Fibroblast of the aortic adventitia (primary cell): Measurements from ENCODE around the gene CPT1B. TPM values are rescaled to one million over a fixed set of nuclear protein-coding genes. Genes with fewer than 3 reads are reported as not detected.

Experiments
- DNase-seq: peaks from one replicate; pipeline ENCODE4 v3.0.0-alpha.2; 2010; ENCODE audit warnings: low read depth
- H3K4me3 ChIP-seq: 2 replicates; pipeline ENCODE4 v1.5.1; 2011; ENCODE audit warnings: low read depth, mild to moderate bottlenecking, control low read depth, low read length, moderate library complexity
- CTCF ChIP-seq: IDR thresholded peaks from 2 replicates; pipeline ENCODE4 v1.5.1; 2011; ENCODE audit warnings: mild to moderate bottlenecking, low read length, control low read depth, inconsistent platforms; ENCODE audit not compliant: insufficient read depth
- total RNA-seq: library from RNA; depleted of rRNA; stranded (reverse); fragments of >200 nt; gene quantifications from 2 replicates; pipeline ENCODE4 v1.2.3, GENCODE V29; 2012; ENCODE audit warnings: low replicate concordance

Gene CPT1B
- total RNA-seq, 1 donor, result 1.1 TPM

GRCh38 chr22:50519151-50519550 is 59.1 kb downstream of the CPT1B start:
- DNase-seq, result no peak
- no peak for TF ChIP-seq CTCF
- no peak overlapping the region for H3K4me3 ChIP-seq

Other genes starting within 250 kb of the CPT1B start
- gene PPP6R2, start 235.1 kb downstream of the CPT1B start, total RNA-seq, result 38.5 and 62.6 TPM in 2 replicates
- 70.9 and 76.1 TPM in 2 replicates for gene SBF1, start 103.4 kb downstream of the CPT1B start, total RNA-seq
- gene ADM2, start 96.9 kb downstream of the CPT1B start, total RNA-seq, result 2.5 and 8.0 TPM in 2 replicates
- not detected in 2 replicates for gene MIOX, start 91.6 kb downstream of the CPT1B start, total RNA-seq
- 21.4 and 50.6 TPM in 2 replicates for gene LMF2, start 70.7 kb downstream of the CPT1B start, total RNA-seq
- 30.9 and 49.1 TPM in 2 replicates for gene NCAPH2, start 70.2 kb downstream of the CPT1B start, total RNA-seq
- gene SCO2, start 52.8 kb downstream of the CPT1B start, total RNA-seq, result 0.49 and 3.4 TPM in 2 replicates
- gene TYMP, start 48.4 kb downstream of the CPT1B start, total RNA-seq, result 22.7 and 23.7 TPM in 2 replicates
- gene KLHDC7B, start 32.5 kb downstream of the CPT1B start, total RNA-seq, result 1.1 and 2.4 TPM in 2 replicates
- gene SYCE3, start 15.5 kb downstream of the CPT1B start, total RNA-seq, result not detected in 2 replicates
- 20.2 and 27.5 TPM in 2 replicates for gene CHKB, start 4.4 kb upstream of the CPT1B start, total RNA-seq
- 0.27 and 1.1 TPM in 2 replicates for gene MAPK8IP2, start 22.4 kb upstream of the CPT1B start, total RNA-seq
- 21.9 and 30.3 TPM in 2 replicates for gene ARSA, start 49.7 kb upstream of the CPT1B start, total RNA-seq
- gene SHANK3, start 94.4 kb upstream of the CPT1B start, total RNA-seq, result 0.90 and 0.98 TPM in 2 replicates
- not detected in 2 replicates for gene ACR, start 159.8 kb upstream of the CPT1B start, total RNA-seq
- 7.7 and 18.0 TPM in 2 replicates for gene RABL2B, start 205.2 kb upstream of the CPT1B start, total RNA-seq